Measurements from ENCODE around the gene ESPNL. TPM values are rescaled to one million over a fixed set of nuclear protein-coding genes. Genes with fewer than 3 reads are reported as not detected.

The ESPNL gene
- total RNA-seq, 1 experiment from 2014 or later: 1.1 TPM

GRCh38 chr2:238096311-238097011 is 3.7 kb upstream of the ESPNL start (continued):
- TF ChIP-seq ZBTB21 (CRISPR knock-in tag; IDR thresholded peaks at IDR 0.05; ENCODE audit: borderline replicate concordance): peak; percentile 72; the same call in 1 of the 2 replicates
- 0 out of 2 replicates have a peak, but pooled peaks have one; percentile 41 for TF ChIP-seq TEAD4 (CRISPR knock-in tag; IDR thresholded peaks at IDR 0.05)
- TF ChIP-seq TCF7 (CRISPR knock-in tag; IDR thresholded peaks at IDR 0.05; ENCODE audit: low read depth): peak; percentile 77; the same call in 1 of the 2 replicates
- TF ChIP-seq USF2 (CRISPR knock-in tag; IDR thresholded peaks at IDR 0.05): peak; percentile 63
- TF ChIP-seq NR2C2 (CRISPR knock-in tag; IDR thresholded peaks at IDR 0.05): peak; percentile 63; the same call in 1 of the 2 replicates
- no peak for TF ChIP-seq CTCF (IDR thresholded peaks at IDR 0.05)
- TF ChIP-seq E2F4 (CRISPR knock-in tag; IDR thresholded peaks at IDR 0.05; ENCODE audit: borderline replicate concordance, low read depth): no peak
- no peak for TF ChIP-seq JUN (CRISPR knock-in tag; IDR thresholded peaks at IDR 0.05)
- no peak for TF ChIP-seq ESRRA (CRISPR knock-in tag; IDR thresholded peaks at IDR 0.05; ENCODE audit: borderline replicate concordance)
- TF ChIP-seq AR (CRISPR knock-in tag; IDR thresholded peaks at IDR 0.05): 0 out of 2 replicates have a peak, but pooled peaks have one; percentile 7
- 0 out of 2 replicates have a peak, but pooled peaks have one; percentile 57 for TF ChIP-seq E2F5 (CRISPR knock-in tag; IDR thresholded peaks at IDR 0.05)
- TF ChIP-seq FOXP1 (CRISPR knock-in tag; IDR thresholded peaks at IDR 0.05; ENCODE audit: borderline replicate concordance): peak; percentile 78; the same call in 1 of the 2 replicates
- TF ChIP-seq ZNF219 (CRISPR knock-in tag; IDR thresholded peaks at IDR 0.05; ENCODE audit: borderline replicate concordance): 0 out of 2 replicates have a peak, but pooled peaks have one; percentile 30
- peak; percentile 86 for TF ChIP-seq ZBTB43 (CRISPR knock-in tag; IDR thresholded peaks at IDR 0.05)
- no peak for TF ChIP-seq ATF3 (CRISPR knock-in tag; conservative IDR thresholded peaks at IDR 0.05)
- TF ChIP-seq STAT6 (CRISPR knock-in tag; conservative IDR thresholded peaks at IDR 0.05; ENCODE audit: low read depth): peak; percentile 81; the same call in 1 of the 2 replicates
- TF ChIP-seq FOXK1 (CRISPR knock-in tag; IDR thresholded peaks at IDR 0.05): no peak
- no peak for TF ChIP-seq ZNF138 (CRISPR knock-in tag; conservative IDR thresholded peaks at IDR 0.05)
- no peak for TF ChIP-seq ZNF396 (CRISPR knock-in tag; IDR thresholded peaks at IDR 0.05; ENCODE audit: borderline replicate concordance)
- TF ChIP-seq FOXJ3 (CRISPR knock-in tag; IDR thresholded peaks at IDR 0.05; ENCODE audit: borderline replicate concordance): no peak

Data from WTC11 (cell line).